GM19467 (cell line): ENCODE data around the gene AKR7A2.
"Not testable (repeated sequence)": the region's sequence is repeated elsewhere in the genome, so short reads cannot be mapped to it uniquely, and the experiment has no call there.

Experiments
- ATAC-seq: cut with Tn5 transposase; IDR thresholded peaks from one replicate; pipeline ENCODE4 v1.9.1; 2021; ENCODE audit warnings: mild to moderate bottlenecking, moderate library complexity; ENCODE audit not compliant: unreplicated experiment

Gene AKR7A2

DNA sequence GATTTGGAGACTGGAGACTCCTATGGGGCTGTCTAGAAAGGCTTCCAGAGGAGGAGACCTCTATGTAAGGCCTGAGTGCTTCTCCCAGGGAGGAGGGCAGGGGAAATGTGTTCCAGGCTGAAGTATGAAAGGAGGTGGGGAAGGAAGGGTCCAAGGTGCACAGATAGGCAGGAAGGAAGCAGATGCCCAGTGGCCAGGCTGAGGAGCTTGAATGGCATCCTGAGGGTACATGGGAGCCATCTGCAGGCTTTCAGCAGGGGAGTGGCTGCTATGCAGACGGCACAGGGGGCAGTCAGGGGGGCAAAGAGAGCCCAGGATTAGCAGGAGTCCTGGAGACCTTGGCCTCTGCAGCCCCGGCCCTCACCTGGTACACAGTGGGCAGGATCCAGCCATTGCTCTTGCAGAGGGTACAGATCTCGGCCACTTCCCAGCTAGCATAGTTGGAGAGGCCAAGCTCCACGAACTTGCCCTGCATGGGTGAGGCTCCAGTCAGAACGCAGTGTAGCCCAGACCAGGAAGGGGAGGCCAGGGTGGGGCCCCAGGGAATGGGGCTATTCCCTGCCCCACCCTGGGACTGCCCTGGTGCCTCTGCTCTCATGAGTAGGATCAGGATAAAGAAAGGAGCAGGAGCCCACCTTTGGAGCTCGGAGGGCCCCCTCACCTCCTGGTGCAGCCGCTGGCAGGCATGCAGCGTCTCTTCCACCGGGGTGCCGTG lies 4.0 kb downstream of the AKR7A2 start:
- no peak for ATAC-seq

DNA sequence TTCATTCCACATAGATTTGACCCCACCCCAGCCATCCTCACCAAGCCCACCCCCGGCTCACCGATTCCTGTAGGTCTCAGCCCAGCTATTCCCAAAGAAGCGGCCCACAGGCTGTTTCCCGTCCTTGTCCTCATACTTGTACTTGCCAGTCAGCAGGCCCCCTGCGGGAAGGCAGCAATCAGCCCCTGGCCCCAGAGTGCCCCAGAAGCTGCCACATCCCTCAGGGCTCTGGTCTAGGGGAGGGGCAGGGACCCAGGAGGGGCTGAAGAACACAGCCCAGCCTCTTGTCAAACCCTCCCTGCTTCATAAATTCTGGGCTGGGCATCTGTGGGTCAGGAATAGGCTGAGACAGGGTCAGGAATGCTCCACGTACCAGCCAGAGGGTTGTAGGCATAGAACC lies 5.0 kb downstream of the AKR7A2 start:
- ATAC-seq = no peak

GRCh38 chr1:19305880-19306279 lies 6.1 kb downstream of the AKR7A2 start:
- ATAC-seq = no peak

DNA sequence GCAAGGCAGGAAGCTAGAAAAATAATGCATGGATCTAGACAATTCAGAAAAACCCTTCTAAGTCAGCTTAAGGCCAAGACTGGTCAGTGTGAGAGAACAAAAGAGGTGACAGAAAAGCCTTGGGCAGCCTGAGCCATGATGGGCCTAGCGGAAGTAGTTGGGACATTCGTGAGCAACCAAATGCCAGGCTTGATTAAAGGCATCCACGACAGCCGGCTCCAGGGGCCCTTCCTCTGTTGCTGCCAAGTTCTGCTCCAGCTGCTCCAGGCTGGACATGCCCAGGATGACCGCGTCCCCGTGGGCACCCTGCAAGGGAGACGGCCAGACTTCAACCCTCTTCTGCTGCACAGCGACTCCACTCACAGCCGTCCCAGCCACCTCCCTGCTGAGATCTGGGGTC lies 7.9 kb downstream of the AKR7A2 start:
- not testable (repeated sequence) for ATAC-seq

GRCh38 chr1:19300211-19300610 lies 11.7 kb downstream of the AKR7A2 start:
- no peak for ATAC-seq

DNA sequence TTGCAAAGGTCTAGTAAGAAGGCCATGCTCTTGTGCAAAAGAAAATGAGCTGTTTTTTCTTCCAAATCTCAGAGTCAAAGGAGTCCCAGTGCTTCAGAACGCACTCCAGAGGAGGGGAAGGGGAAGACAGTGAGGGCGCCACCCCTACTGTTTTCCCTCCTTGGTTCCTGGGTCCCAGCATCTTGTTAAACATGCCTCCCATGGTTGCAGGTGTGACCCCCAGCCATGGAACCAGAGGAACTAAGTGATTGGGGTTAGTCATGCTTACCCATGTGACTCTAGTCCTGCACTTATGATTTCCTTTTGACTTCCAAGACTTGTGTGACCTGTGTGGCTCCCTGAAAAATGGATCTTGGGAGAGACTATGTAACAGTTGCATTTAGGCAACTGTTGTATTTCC lies 17.3 kb downstream of the AKR7A2 start:
- ATAC-seq = no peak

DNA sequence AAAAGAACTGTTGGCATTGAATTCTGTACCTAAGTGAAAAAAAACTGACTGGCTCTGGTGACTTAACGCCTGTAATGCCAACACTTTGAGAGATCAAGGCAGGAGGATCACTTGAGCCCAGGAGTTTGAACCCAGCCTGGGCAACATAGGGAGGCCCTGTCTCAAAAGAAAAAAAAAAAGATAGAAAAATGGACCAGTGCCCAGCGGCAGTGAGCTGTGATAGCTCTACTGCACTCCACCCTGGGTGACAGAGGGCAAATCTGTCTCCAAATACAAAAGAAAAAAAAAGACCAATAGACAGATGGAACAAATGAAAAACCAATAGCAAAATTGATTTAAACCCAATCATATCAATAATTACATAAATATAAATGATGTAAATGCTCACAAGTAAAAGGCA lies 22.7 kb downstream of the AKR7A2 start:
- ATAC-seq = no peak

GRCh38 chr1:19288324-19289241 lies 23.4 kb downstream of the AKR7A2 start, which contains the start of gene AKR7A3:
Gene AKR7A3 (minus strand): TSS chr1:19288770. CDS start chr1:19288709, 61 bp downstream.
- ATAC-seq = not testable (repeated sequence)

GRCh38 chr1:19287436-19288185 lies 24.3 kb downstream of the AKR7A2 start:
- no peak for ATAC-seq

GRCh38 chr1:19285807-19286206 lies 26.1 kb downstream of the AKR7A2 start:
- not testable (repeated sequence) for ATAC-seq

DNA sequence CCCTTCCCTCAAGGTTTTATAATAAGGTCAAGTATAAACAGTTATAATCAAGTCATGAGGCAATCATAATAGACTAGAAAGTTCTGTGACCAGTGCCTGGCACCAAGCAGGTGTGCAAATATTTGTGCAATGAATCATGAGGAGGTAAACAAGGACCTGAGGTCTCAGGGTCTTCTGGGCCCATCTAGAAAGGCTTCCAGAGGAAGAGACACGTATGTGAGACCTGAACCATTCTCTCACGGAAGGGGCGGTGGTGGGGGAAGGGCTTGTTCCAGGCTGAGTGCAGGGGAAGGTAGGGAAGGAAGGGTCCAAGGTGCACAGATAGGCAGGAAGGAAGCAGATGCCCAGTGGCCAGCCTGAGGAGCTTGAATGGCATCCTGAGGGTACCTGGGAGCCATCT lies 26.6 kb downstream of the AKR7A2 start:
- ATAC-seq = not testable (repeated sequence)

GRCh38 chr1:19284881-19285280 lies 27.1 kb downstream of the AKR7A2 start:
- ATAC-seq = no peak

- no peak for ATAC-seq
Measured at GRCh38 chr1:19283891-19284290, 28.1 kb downstream of the AKR7A2 start.

- no peak for ATAC-seq
Measured at GRCh38 chr1:19274636-19275035, 37.3 kb downstream of the AKR7A2 start.

- ATAC-seq = not testable (repeated sequence)
Measured at GRCh38 chr1:19273844-19274531, 38.0 kb downstream of the AKR7A2 start.

- ATAC-seq = no peak
Measured at GRCh38 chr1:19273106-19273843, 38.7 kb downstream of the AKR7A2 start.

- ATAC-seq = no peak
Measured at GRCh38 chr1:19272064-19272463, 39.9 kb downstream of the AKR7A2 start.

GRCh38 chr1:19270343-19270730 lies 41.6 kb downstream of the AKR7A2 start:
- ATAC-seq = not testable (repeated sequence)

- not testable (repeated sequence) for ATAC-seq
Measured at GRCh38 chr1:19269427-19270342, 42.3 kb downstream of the AKR7A2 start.
